SIG-M5 treated with dmso at 0.1 percent for 504 hours (cell line): ENCODE results near the gene CLN5.
"Not testable (repeated sequence)": the region's sequence is repeated elsewhere in the genome, so short reads cannot be mapped to it uniquely, and the experiment has no call there.

Experiments used
- DNase-seq: peaks from one replicate; lab custom pipeline; 2025; ENCODE audit not compliant: unreplicated experiment; lab: John Stamatoyannopoulos, UW

The CLN5 gene

DNA sequence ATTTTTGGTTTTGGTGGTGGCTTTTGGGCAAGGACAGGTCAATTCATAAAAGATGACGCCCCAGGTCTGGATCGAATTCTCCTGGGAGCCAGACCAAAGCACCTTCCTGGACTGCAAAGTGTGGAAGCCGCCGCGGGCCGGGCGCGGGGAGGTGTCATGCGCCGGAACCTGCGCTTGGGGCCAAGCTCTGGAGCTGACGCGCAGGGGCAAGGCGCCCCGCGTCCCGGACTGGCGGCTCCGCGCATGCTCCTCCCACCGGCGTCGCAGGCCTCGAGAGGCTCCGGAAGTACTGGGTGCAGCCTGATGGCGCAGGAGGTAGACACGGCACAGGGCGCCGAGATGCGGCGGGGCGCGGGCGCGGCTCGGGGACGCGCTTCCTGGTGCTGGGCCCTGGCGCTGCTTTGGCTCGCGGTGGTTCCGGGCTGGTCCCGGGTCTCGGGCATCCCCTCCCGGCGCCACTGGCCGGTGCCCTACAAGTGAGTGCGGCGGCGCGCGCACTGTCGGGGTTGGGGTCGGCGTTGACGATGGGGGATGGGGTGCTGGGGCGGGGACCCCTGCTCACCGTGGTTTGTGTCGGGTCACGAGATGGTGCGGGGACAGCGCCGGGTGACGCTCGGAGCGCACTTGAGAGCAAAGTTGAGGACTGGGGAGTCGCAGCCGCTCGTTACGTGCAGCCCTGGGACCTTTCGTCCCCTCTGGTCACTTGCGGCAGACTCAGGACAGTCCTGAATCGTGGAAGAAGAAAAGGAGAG, at the start of gene CLN5:
TSS of gene CLN5 (plus strand) at position 286 of the 752 bp plus-strand sequence. CDS start at position 304, 18 bp downstream.
- peak; percentile 94 for DNase-seq

DNA sequence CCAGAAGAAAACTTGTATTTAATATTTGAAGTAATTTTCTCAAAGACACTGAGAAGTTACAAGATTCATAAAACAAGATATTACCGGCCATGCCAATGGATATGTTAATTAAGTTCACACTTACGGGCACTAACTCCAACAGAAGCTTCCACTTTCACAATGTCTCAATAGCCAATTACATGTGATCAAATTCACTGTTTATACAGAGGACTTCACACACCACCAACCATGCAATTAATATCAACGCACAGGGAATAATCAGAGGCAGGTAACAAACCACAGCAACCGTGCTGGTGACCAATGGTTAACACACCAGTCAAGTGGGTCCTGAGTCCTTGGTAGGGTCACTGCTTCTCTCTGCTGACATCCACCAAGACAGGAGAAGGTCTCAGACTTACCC, 49.5 kb upstream of the CLN5 start:
- DNase-seq, result no peak

DNA sequence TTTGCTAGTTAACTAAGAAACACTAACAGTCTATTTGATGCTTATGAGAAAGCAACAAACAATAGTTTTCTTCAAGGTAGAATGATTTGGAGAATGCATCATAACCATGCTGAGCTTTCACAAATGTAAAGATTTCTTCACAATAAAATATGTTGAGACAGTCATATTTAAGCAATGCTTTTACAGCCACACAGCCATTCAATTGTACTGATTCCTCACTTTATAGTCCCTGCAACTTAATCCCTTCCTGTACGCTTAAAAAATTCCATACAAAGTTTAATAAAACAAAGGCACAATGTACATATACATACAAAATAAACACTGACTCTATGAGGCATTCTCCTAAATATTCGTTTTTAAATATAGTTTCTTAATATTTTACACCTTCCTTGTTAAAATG, 48.2 kb upstream of the CLN5 start:
- DNase-seq, result no peak

DNA sequence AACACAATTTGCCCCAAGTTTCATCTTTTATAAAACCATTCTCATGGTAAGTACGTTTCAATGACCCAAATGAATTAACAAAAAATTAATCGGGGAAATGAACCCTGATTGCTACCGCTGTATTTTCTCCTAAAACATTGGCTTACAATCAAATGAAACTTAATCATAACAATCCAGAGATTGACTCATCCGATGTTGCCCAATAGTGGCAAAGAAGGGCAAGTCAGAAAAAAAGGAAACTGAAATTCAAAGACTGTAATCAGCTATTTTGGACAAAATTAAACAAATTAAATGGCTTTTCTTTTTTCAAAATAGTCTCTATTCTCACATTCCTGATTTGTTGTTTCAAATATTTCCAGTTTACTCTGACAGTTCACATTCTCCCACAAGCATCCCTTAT, 47.4 kb upstream of the CLN5 start:
- peak; percentile 84 for DNase-seq

DNA sequence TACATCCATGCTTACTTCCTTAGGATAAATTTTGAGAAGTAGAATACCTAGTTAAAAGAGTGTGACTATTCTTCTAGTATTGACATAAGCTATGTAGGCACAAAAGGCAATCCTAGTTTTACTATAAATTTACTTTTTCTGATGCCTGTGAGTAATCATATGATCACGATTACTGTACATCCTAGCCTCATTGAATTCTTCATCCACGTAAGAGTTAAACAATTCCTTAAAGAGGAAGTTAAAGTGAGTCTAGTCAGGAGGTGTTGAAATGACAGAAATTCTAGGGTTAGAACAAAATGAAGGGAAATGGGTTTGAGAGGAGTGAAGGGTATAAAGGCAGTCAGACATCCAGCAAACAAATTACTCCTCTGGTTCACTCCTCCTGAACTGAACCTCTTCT, 43.7 kb upstream of the CLN5 start, which contains the start of gene ACOD1:
TSS of gene ACOD1 (plus strand) at position 363 of the 400 bp plus-strand sequence. CDS start 48 bp downstream, outside the sequence.
- DNase-seq, result peak; percentile 85

DNA sequence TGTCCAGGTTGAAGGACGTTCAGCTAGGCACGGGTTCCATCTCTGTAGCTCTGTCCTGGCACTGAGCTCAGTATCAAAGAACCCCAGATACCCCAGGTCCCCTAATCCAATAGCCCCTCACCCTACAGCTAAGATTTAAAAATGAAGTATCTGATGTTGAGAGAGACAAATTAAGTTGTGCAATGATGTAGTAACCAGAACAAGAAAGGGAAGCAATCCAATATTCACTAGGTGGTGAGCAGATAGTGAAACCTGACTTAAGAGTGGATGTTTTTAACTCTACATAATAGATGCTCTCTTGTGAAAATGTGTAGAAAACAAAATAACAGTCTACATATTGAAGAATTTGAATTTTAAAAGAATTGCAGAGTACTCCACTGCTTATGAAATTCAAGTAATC, 41.8 kb upstream of the CLN5 start:
- DNase-seq, result peak; percentile 55

DNA sequence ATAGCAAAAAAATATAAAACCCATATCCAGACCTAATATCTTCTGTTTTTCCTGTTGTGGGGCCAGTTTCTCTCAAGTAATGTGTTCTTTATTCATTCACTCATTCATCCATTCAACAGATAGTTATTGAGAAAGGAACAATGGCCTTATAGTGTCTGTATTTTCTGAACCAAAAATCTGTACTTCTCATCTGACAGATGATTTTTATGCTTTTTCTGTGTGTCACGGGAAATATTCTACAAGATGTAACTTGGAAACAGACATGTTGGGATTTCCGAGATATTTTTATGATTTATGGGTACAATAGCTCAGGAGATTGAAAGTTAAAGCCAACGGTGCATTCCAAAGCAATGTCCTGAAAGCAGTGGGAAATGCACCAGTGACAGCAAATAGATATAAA, 37.9 kb upstream of the CLN5 start:
- DNase-seq, result no peak

DNA sequence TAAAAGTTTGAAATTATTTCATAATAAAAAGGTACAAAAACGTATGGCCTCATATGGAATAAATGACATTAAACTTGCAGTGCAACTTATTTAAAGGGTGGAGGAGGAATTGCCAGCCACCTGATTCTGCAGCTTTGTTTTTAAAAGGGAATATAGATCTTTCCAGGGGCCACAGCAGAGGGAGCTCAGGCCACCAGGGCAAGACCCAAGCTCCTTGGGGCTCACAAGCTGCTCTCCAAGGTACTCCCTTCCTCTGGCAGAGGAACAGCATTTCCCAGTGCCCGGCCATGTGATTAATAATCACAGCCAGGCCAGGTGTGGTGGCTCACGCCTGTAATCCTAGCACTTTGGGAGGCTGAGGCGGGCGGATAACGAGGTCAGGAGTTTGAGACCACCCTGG, 37.3 kb upstream of the CLN5 start:
- no peak for DNase-seq

DNA sequence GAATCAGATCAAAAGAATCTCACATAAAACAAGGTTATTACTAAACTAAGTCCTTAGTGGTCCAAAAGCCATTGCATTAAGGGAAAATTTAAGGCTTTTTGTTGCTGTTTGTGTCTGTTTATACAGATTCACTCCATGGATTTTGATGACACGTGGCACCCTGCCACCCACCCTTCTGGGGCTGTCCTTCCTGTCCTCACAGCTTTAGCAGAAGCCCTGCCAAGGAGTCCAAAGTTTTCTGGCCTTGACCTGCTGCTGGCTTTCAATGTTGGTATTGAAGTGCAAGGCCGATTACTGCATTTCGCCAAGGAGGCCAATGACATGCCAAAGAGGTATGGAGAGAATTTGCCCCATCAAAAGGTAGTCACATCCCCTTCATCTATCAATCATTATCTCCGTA, 36.7 kb upstream of the CLN5 start:
- no peak for DNase-seq

DNA sequence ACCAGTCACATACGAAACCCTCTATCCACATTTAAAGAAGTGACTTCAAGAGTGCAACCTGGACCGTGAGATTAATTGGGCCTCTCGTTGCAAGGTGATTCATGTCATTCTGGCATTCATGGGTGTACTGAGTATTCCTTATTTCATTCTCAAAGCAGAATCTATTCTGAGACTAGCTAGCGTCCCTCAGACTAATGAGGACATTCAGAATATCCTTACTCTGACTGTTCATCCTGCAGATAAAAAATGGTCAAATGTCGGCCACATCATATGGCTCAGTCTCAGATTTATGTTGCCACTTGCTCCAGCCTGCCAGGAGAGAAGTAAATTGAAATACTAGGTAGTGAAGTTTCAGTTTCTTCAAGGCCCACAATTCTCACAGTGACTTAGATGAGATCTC, 36.2 kb upstream of the CLN5 start:
- DNase-seq, result no peak

DNA sequence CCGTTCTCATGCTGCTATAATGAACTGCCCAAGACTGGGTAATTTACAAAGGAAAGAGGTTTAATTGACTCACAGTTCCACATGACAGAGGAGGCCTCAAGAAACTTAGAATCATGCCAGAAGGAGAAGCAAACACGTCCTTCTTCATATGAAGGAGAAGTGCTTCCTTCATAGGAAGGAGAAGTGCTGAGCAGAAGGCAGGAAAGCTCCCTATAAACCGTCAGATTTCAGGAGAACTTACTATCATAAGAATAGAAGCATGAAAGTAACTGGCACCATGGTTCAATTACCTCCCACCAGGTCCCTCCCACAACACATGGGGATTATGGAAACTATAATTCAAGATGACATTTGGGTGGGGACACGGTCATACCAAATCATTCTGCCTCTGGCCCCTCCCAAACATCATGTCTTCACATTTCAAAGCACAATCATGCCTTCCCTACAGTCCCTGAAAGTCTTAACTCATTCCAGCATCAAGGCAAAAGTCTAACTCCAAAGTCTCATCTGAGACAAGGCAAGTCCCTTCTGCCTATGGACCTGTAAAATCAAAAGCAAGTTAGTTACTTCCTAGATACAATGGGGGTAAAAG, 32.9 kb upstream of the CLN5 start:
- DNase-seq, result no peak

DNA sequence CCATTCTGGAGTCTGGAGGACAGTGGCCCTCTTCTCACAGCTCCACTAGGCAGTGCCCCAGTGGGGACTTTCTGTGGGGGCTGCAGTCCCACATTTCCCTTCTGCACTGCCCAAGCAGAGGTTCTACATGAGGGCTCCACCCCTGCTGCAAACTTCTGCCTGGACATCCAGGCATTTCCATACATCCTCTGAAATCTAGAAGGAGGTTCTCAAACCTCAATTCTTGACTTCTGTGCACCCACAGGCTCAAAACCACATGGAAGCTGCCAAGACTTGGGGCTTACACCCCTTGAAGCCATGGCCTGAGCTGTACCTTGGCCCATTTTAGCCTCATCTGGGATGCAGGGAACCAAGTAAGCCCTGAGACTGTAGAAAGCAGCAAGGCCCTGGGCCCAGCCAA, 32.1 kb upstream of the CLN5 start:
- not testable (repeated sequence) for DNase-seq

DNA sequence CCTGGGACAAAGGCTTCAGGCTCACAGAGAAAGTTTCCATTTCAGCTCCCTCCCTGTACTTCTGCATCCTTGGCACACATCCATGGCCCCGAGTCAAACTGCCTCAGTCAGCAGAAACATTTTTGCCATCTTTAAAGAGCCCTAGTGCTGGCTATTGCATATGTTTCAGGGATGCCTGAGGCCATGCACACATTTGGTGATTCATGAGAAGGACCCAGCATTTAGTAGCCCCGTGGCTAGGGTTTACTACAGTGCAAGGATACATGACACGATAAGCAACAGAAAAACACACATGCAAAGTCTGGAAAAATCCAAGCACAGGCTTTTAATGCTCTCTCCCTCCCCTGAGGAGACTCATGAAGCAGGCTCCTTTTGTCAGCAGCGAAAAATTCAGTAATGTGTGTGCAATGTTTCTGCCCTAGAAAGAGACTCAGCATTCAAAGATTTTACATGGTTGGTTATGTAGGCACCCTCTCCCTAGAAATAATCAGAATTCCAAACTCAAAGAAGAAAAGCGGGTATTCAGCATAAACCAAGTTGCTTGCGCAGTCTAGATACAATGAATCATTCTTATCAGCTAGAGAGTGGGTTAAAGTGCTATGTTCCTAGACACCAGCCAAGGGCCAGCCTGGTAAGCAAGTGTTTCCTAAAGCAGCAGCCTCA, 26.0 kb upstream of the CLN5 start:
- DNase-seq, result no peak

DNA sequence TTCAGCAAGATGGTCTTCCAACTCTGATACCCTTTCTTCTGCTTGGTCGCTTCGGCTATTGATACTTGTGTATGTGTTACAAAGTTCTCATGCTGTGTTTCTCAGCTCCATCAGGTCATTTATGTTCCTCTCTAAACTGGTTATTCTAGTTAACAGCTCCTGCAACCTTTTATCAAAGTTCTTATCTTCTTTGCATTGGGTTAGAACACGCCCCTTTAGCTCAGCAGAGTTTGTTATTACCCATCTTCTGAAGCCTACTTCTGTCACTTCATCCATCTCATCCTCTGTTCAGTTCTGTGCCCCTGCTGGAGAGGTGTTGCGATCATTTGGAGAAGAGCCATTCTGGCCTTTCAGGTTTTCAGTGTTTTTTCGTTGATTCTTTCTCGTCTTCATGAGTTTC, 24.9 kb upstream of the CLN5 start:
- DNase-seq, result no peak

DNA sequence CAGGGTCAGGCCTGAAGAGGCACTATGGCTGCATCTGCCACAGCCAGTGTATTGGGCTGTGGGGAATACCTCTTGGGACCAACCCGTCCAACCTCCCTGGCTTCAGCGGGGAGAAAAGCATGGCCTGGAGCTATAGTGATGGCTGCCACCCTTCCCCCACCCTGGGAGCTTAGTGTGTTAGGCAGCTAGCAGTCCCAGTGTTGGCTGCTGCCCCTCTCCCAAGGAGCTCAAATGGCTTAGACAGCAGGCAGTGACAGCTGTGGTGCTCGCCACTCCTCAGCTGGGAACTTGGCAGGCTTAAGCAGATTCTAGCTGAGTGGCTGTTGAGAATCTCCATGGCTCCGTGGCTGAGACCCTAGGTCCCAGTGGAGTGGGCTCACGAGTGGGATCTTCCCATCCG, 23.8 kb upstream of the CLN5 start:
- no peak for DNase-seq

DNA sequence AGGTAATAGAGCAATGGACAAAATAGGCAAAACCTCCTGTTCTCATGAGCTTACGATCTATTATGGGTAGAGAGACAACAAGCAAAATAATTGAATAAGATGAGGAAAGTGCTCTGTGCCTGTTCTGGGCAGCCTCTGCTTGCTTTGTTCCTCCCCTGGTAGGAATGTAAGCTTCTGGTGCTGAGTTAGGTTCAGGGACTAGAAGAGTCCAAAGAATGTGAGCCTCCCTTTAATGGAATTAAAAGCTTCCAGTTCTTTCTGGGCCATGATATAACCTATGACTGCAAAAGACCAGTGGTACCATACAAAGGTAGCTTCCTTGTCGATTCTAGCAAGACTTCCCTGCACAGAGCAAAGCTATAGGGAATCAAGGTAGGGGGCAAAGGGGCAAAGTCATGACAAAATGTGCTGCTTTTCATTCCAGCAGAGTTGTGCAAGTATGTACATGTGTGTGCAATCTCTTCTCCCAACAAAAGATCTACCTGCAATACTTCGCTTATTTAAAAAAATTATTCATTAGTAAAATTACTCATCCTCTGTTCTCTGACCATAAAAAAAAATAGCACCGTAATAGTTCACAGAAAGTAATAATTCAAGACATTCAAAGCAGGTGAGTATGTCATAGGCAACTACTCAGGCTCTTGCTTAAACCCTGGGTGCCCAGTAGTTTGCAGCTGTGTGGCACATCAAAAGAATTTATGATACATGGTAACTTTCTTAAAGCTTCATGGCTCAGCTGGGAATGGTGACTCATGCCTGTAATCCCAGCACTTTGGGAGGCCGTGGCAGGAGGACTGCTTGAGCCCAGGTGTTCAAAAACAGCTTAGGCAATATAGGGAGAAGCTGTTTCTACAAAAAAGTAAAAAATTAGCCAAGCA, 22.2 kb upstream of the CLN5 start:
- DNase-seq, result no peak

DNA sequence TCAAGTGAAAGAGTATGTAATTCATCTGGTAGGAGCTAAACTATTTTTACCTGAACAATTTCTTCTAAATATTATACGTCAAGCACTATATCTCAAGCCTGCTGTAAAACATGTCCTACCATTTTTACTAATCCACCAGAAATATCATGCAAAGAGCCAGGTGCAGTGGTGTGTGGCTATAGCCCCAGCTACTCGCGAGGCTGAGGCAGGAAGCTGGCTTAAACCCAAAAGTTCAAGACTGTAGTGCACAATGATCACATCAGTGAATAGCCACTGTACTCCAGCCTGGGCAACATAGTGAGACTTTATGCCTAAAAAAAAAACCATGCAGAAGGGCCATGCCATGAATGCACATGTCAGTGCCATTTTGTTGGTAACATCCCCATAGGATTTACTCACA, 20.7 kb upstream of the CLN5 start:
- no peak for DNase-seq

DNA sequence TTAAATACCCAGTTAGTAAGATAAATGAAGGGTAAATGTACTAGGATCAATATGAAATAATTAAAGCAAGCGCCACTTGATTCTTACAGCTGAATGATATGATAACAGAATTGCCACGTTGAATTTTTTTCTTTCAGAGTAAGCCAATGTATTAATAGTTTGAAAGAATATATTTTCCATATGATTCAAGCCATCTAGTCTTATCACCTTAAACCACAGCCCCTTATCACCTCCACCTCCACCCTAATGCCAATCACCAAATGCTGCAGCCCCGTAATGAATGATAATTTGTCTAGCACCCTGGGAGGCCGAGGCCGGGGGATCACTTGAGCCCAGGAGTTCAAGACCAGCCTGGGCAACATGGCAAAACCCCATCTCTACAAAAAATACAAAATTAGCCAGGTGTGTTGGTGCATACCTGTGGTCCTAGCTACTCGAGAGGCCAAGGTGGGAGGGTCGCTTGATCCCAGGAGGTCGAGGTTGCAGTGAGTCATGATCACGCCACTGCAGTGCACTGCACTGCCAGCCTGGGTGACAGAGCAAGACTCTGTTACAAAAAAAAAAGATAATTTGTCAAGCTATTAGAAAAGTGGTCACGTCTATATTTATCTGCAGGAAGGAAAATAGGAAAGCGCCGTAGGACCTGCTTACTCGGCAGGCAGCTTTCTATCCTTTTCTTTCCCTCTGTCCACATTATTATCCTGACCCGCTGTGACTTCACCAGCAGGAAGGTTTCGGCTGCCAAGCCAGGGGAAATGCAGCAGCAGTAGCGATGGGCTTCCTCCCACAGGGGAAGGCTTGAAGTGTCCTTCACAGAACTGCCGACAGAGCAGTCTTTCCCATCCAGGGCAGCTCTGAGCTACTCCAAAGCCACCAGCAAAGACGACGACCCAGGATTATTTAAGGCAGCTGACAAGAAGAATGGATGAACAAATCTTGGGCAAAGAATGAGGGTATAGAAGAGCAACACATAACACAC, 19.7 kb upstream of the CLN5 start:
- no peak for DNase-seq

DNA sequence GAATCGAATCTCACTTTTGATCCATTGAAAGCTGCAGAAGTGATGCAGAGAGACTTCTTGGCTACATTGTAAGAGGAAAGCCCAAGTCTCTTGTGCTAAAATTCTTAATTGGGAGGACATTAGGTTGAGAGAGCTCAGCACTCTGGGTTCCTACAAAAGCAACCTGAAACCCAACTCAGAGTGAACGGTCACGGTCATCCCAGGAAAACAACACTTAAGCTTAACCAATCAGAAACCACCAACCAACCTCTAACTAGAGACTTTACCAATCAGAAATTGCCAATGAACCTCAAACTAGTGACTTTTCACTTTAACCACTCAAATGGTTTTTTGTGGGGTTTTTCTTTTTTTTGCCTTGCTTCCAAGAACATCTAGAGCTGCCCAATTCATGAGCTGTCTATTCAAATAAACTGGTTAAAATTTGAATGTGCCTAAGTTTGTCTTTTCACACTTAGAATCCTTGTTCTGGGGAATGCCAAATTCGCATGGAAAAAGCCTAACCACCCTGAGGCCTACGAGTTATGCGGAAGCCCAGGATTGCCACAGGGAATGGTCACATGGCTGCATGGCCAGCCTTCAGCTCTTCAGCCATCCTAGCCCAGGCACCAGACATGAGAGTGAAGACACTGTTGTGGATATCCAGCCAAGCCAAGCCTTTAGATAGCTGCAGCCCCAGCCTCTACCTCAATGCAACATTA, 17.8 kb upstream of the CLN5 start:
- DNase-seq, result no peak

DNA sequence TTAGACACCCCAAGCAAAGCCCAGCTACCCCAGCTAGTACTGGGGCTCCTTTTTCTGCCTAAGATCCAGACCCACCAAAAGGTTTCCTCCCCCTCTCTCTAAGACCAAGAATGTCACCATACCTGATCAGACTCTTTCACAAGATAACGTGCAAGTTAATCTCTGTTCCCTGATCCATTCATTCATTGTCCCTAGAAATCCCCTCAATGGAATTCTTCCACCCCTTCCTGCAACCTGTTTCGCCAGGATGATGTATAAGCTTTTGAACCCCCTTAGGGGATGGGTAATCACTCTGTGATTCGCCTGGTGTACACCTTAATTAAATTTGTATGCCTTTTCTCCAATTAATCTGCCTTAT, 17.3 kb upstream of the CLN5 start:
- DNase-seq, result no peak
